H1 (cell line): Measurements from ENCODE around the gene ELP6. TPM values are rescaled to one million over a fixed set of nuclear protein-coding genes. Genes with fewer than 3 reads are reported as not detected.

Experiments
- CTCF ChIA-PET: fragments of 300-600 bp; sonication (Branson Sonifier 250); formaldehyde crosslinking; loops from one replicate; lab custom pipeline; 2021; ENCODE audit not compliant: partially characterized antibody; lab: Charles Lee
- POLR2A ChIA-PET: fragments of 300-600 bp; sonication (Branson Sonifier 250); formaldehyde crosslinking; loops from one replicate; lab custom pipeline; 2021; ENCODE audit warnings: inconsistent platforms; ENCODE audit not compliant: partially characterized antibody; lab: Charles Lee
- DNase-seq, 2 experiments: peaks; one replicate each; pipeline versions ENCODE4 v3.0.0 to v3.0.0-alpha.2; 2010 to 2022; ENCODE audit warnings: low spot score in 2 of 2, low read depth in 1 of 2, mixed read lengths in 1 of 2
- FAIRE-seq: peaks from 2 replicates; lab custom pipeline; 2011; peaks lifted over from hg19 to GRCh38; lab: Jason Lieb, UNC
- H2AFZ ChIP-seq: 2 replicates; pipeline ENCODE4 v1.8.1; 2012; ENCODE audit warnings: low read length, inconsistent platforms
- H2AK5ac ChIP-seq: 2 replicates; pipeline ENCODE4 v1.6.1; 2013; ENCODE audit warnings: low read depth, low read length
- H2BK120ac ChIP-seq: replicated peaks from 2 replicates; pipeline ENCODE3; 2013; ENCODE audit warnings: low read depth, low read length, inconsistent platforms
- H2BK12ac ChIP-seq: 2 replicates; pipeline ENCODE4 v1.6.1; 2013; ENCODE audit warnings: low read depth, low read length
- H2BK15ac ChIP-seq: 2 replicates; pipeline ENCODE4 v1.6.1; 2013; ENCODE audit warnings: low read length
- H2BK20ac ChIP-seq: 2 replicates; pipeline ENCODE4 v1.6.1; 2013; ENCODE audit warnings: low read length
- H2BK5ac ChIP-seq: 2 replicates; pipeline ENCODE4 v1.6.1; 2013; ENCODE audit warnings: low read depth, low read length
- H3K14ac ChIP-seq: 2 replicates; pipeline ENCODE4 v1.6.1; 2013; ENCODE audit warnings: inconsistent platforms; ENCODE audit not compliant: insufficient read length
- H3K18ac ChIP-seq: 2 replicates; pipeline ENCODE4 v1.6.1; 2013; ENCODE audit warnings: low read length; ENCODE audit errors: extremely low read depth
- H3K23ac ChIP-seq: 2 replicates; pipeline ENCODE4 v1.6.1; 2013; ENCODE audit warnings: inconsistent platforms; ENCODE audit not compliant: insufficient read length
- H3K23me2 ChIP-seq: 2 replicates; pipeline ENCODE4 v1.6.1; 2013; ENCODE audit warnings: low read depth, low read length
- H3K27ac ChIP-seq: 2 replicates; pipeline ENCODE4 v1.6.1; 2011; ENCODE audit warnings: low read depth, low read length, inconsistent platforms
- H3K27me3 ChIP-seq, 4 experiments: replicated peaks in 1 of 4; 1 replicate in 1 of 4; 2 replicates in 3 of 4; pipeline versions ENCODE4 v1.6.1 to v1.8.1; 2011 to 2013; ENCODE audit warnings: low read length in 3 of 4, mild to moderate bottlenecking in 3 of 4, inconsistent platforms in 2 of 4, mixed read lengths in 2 of 4, moderate library complexity in 1 of 4; ENCODE audit not compliant: control insufficient read depth in 3 of 4, insufficient read depth in 3 of 4; ENCODE audit errors: extremely low read depth in 1 of 4
- H3K36me3 ChIP-seq, 4 experiments: 2 replicates each; pipeline versions ENCODE4 v1.6.1 to v1.8.1; 2011 to 2013; ENCODE audit warnings: mild to moderate bottlenecking in 4 of 4, low read length in 3 of 4, moderate library complexity in 2 of 4, control low read depth in 1 of 4, inconsistent platforms in 1 of 4; ENCODE audit not compliant: insufficient read depth in 4 of 4, control insufficient read depth in 2 of 4
- H3K4ac ChIP-seq: replicated peaks from 2 replicates; pipeline ENCODE3; 2013; ENCODE audit warnings: low read length, low read depth, mixed read lengths, inconsistent platforms; ENCODE audit not compliant: insufficient read length
- H3K4me1 ChIP-seq, 4 experiments: replicated peaks in 1 of 4; 1 replicate in 1 of 4; 2 replicates in 3 of 4; pipeline versions ENCODE4 v1.6.1 to v1.8.1; 2011 to 2013; ENCODE audit warnings: low read length in 3 of 4, inconsistent platforms in 2 of 4, mixed read lengths in 1 of 4; ENCODE audit not compliant: insufficient read depth in 4 of 4, control insufficient read depth in 3 of 4
- H3K4me2 ChIP-seq, 2 experiments: 2 replicates each; pipeline versions ENCODE4 v1.6.1 to v1.8.1; 2011 to 2013; ENCODE audit warnings: low read depth in 2 of 2, low read length in 2 of 2, control low read depth in 1 of 2, inconsistent platforms in 1 of 2, mild to moderate bottlenecking in 1 of 2; ENCODE audit not compliant: insufficient read depth in 1 of 2
- H3K4me3 ChIP-seq, 4 experiments: fragments of 200-600, 300-600 bp in 1 of 4; sonication (generic), shearing (Covaris generic), sonication (Bioruptor Twin) in 1 of 4; 2 replicates each; pipeline versions ENCODE4 v1.5.1 to v1.8.1; 2011 to 2016; ENCODE audit warnings: low read length in 4 of 4, low read depth in 3 of 4, control low read depth in 2 of 4, inconsistent platforms in 2 of 4, mild to moderate bottlenecking in 2 of 4, mixed read lengths in 1 of 4, moderate library complexity in 1 of 4; ENCODE audit not compliant: insufficient read depth in 2 of 4; ENCODE audit errors: extremely low read depth in 1 of 4
- H3K56ac ChIP-seq: replicated peaks from 2 replicates; pipeline ENCODE3; 2013; ENCODE audit warnings: low read depth, mild to moderate bottlenecking, mixed read lengths, low read length, inconsistent platforms; ENCODE audit not compliant: insufficient read length
- H3K79me1 ChIP-seq: 2 replicates; pipeline ENCODE4 v1.6.1; 2013; ENCODE audit warnings: low read depth, low read length, control low read depth
- H3K79me2 ChIP-seq, 2 experiments: 2 replicates each; pipeline versions ENCODE4 v1.6.1 to v1.8.1; 2012 to 2013; ENCODE audit warnings: low read length in 2 of 2, mild to moderate bottlenecking in 2 of 2, inconsistent platforms in 1 of 2; ENCODE audit not compliant: insufficient read depth in 2 of 2, control insufficient read depth in 1 of 2
- H3K9ac ChIP-seq, 4 experiments: replicated peaks in 1 of 4; 1 replicate in 1 of 4; 2 replicates in 3 of 4; pipeline versions ENCODE4 v1.6.1 to v1.8.1; 2011 to 2013; ENCODE audit warnings: low read depth in 3 of 4, low read length in 3 of 4, control low read depth in 2 of 4, mild to moderate bottlenecking in 2 of 4, moderate library complexity in 2 of 4, inconsistent platforms in 1 of 4; ENCODE audit errors: extremely low read depth in 1 of 4
- H3K9me3 ChIP-seq, 2 experiments: 2 replicates each; pipeline versions ENCODE4 v1.6.1 to v1.8.1; 2012 to 2013; ENCODE audit warnings: mild to moderate bottlenecking in 2 of 2, moderate library complexity in 2 of 2, control low read depth in 1 of 2, inconsistent platforms in 1 of 2, low read depth in 1 of 2, low read length in 1 of 2, mixed read lengths in 1 of 2; ENCODE audit not compliant: insufficient read depth in 2 of 2
- H4K20me1 ChIP-seq, 2 experiments: replicated peaks in 1 of 2; 2 replicates each; pipeline versions ENCODE3 to v1.8.1; 2011 to 2013; ENCODE audit warnings: inconsistent platforms in 2 of 2, low read length in 2 of 2, mild to moderate bottlenecking in 1 of 2; ENCODE audit not compliant: insufficient read depth in 2 of 2, control insufficient read depth in 1 of 2
- H4K5ac ChIP-seq: 2 replicates; pipeline ENCODE4 v1.6.1; 2013; ENCODE audit warnings: low read length, low read depth, mixed read lengths, inconsistent platforms; ENCODE audit not compliant: insufficient read length
- H4K8ac ChIP-seq: 2 replicates; pipeline ENCODE4 v1.8.0; 2013; ENCODE audit warnings: mild to moderate bottlenecking, moderate library complexity, low read length, inconsistent platforms; ENCODE audit not compliant: insufficient read depth; ENCODE audit errors: extremely low read depth
- H4K91ac ChIP-seq: replicated peaks from 2 replicates; pipeline ENCODE3; 2013; ENCODE audit warnings: low read length, mixed read lengths, inconsistent platforms; ENCODE audit not compliant: insufficient read length
- CREB1 ChIP-seq: IDR thresholded peaks from 2 replicates; pipeline ENCODE4 v1.6.1; 2012; ENCODE audit warnings: inconsistent platforms
- WGBS, 2 experiments: shearing (Covaris generic) in 1 of 2; methylation state at CpG; one replicate each; pipeline versions ENCODE4 v1.1.6 to v1.1.7; 2013 to 2015; ENCODE audit warnings: low lambda C conversion rate in 2 of 2, mixed read lengths in 2 of 2, inconsistent platforms in 1 of 2, low coverage in 1 of 2, missing lambda C conversion rate in 1 of 2; ENCODE audit not compliant: insufficient replicate concordance in 2 of 2, insufficient coverage in 1 of 2, insufficient read length in 1 of 2; ENCODE audit errors: extremely low coverage in 1 of 2, missing lambda C conversion rate in 1 of 2; 5-methylcytosine and 5-hydroxymethylcytosine counted together
- polyA plus RNA-seq, 7 experiments: library from polyadenylated mRNA; depleted of rRNA in 3 of 7; stranded (reverse) in 5 of 7; unstranded in 2 of 7; fragments of >200 nt in 5 of 7; fragments of 200-250 nt in 2 of 7; gene quantifications; 1 replicate in 5 of 7; 2 replicates in 1 of 7; 4 replicates in 1 of 7; pipeline versions ENCODE4 v1.2.1 to v1.2.3, GENCODE V29; 2011 to 2013; ENCODE audit warnings: missing spikeins in 2 of 7, mixed read lengths in 2 of 7
- total RNA-seq: library from RNA; stranded (reverse); fragmentation: NEBNext Ultra II Directional; extraction: Animal tissue kit (Norgen Biotek cat#: 25700); gene quantifications from 2 replicates; pipeline ENCODE4 v1.2.1, GENCODE V29; 2021

The ELP6 gene
- total and polyA plus RNA-seq, 2 of the 8 experiments (the other 6 are each of a cell fraction or from before 2014, with no cell fraction given): 51.1 to 78.7 TPM

DNA sequence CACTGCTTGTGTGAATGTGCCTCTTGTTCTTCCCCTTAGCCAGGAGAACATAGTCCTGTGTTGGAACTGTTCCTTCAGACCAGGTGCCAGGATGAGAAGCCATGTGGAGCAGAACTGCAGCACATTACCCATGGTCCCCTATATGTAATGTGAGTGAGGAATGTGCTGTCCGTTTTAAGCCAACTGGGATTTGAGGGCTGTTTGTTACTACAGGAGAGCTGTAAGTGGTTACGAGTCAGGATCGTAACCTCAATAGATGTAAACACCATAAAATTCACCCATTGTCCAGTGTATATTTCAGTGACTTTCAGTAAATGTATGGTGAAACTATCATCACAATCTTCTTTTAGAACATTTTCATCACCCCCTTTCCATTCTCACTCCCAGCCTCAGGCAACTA is 27.7 kb downstream of the ELP6 start:
- Histone ChIP-seq H3K9ac (no peak overlapping the region), H3K4me1 (peaks cover 2 to 7% (median 4%) of the 10 kb centered on the region in 4 experiments; a peak in 4 of 7 replicates), H3K9me3 (no peaks in the 10 kb centered on the region), H3K4me3 (no peak overlapping the region), H2BK5ac (no peak overlapping the region), H3K36me3 (no peaks in the 10 kb centered on the region; a peak in 1 of 8 replicates), H4K20me1 (no peaks in the 10 kb centered on the region), H2AK5ac (no peak overlapping the region), H4K91ac (no peak overlapping the region), H2AFZ (no peak overlapping the region), H3K4me2 (no peak overlapping the region), H4K8ac (no peak overlapping the region), H2BK120ac (no peak overlapping the region), H3K27ac (no peak overlapping the region), H4K5ac (no peak overlapping the region), H2BK15ac (no peak overlapping the region), H3K23me2 (no peaks in the 10 kb centered on the region), H3K79me1 (no peaks in the 10 kb centered on the region), H2BK12ac (0 out of 2 replicates have a peak overlapping the region, but pooled peaks have one; percentile 10), H3K56ac (no peak overlapping the region), H3K4ac (no peak overlapping the region), H3K27me3 (no peaks in the 10 kb centered on the region), H3K79me2 (no peaks in the 10 kb centered on the region), H3K18ac (no peak overlapping the region), H3K23ac (no peak overlapping the region), H2BK20ac (no peak overlapping the region), H3K14ac (no peak overlapping the region)
- 99% methylated on average over 3 of the region's 3 CpGs; no CpG with 5 or more reads in 1 of the 2 experiments for WGBS, 2 experiments
- TF ChIP-seq CREB1: no peak
- no peak for DNase-seq
- ChIA-PET CTCF (interaction anchor here (1.1 to 1.7 kb wide), 2 partner anchors 9 to 14 kb away, joined by 4 read pairs; no protein-coding TSS in a partner anchor), POLR2A (interaction anchor here (3.0 to 5.1 kb wide), 2 partner anchors 10 to 14 kb away, joined by 13 to 23 read pairs; no protein-coding TSS in a partner anchor)
- FAIRE-seq: no peak
